Osteocyte (in vitro differentiated cells): ENCODE data around the gene GLIS1. TPM values are rescaled to one million over a fixed set of nuclear protein-coding genes. Genes with fewer than 3 reads are reported as not detected.
A peak's percentile ranks its signal among the peaks of the same experiment; 100 is the strongest.

Source experiments
- DNase-seq: peaks from one replicate; pipeline ENCODE4 v3.0.0; 2021; ENCODE audit warnings: mixed read lengths; ENCODE audit not compliant: unreplicated experiment; ENCODE audit errors: extremely low spot score
- H3K27ac Mint-ChIP-seq: one replicate; pipeline ENCODE4 v1.8.0; 2021; ENCODE audit warnings: mild to moderate bottlenecking, mixed read lengths; ENCODE audit not compliant: unreplicated experiment
- H3K27me3 Mint-ChIP-seq: one replicate; pipeline ENCODE4 v1.8.0; 2021; ENCODE audit warnings: mixed read lengths; ENCODE audit not compliant: unreplicated experiment
- H3K36me3 Mint-ChIP-seq: one replicate; pipeline ENCODE4 v1.8.0; 2021; ENCODE audit warnings: mixed read lengths; ENCODE audit not compliant: unreplicated experiment
- H3K4me1 Mint-ChIP-seq: one replicate; pipeline ENCODE4 v1.8.0; 2021; ENCODE audit warnings: mixed read lengths; ENCODE audit not compliant: unreplicated experiment
- H3K4me3 Mint-ChIP-seq: one replicate; pipeline ENCODE4 v1.8.0; 2021; ENCODE audit warnings: mild to moderate bottlenecking, moderate library complexity, mixed read lengths; ENCODE audit not compliant: unreplicated experiment
- H3K9me3 Mint-ChIP-seq: one replicate; pipeline ENCODE4 v1.8.0; 2021; ENCODE audit warnings: mixed read lengths; ENCODE audit not compliant: unreplicated experiment
- CTCF ChIP-seq: fragments of 200-600 bp; sonication (generic); IDR thresholded peaks from 2 replicates; pipeline ENCODE4 v1.5.0; 2021; ENCODE audit warnings: antibody characterized with exemption, mild to moderate bottlenecking, moderate library complexity
- total RNA-seq: library from RNA; stranded (reverse); gene quantifications from 2 replicates; pipeline ENCODE4 v1.2.1, GENCODE V29; 2021

Gene GLIS1
- total RNA-seq, 1 donor from 2014 or later: 38.3 TPM

GRCh38 chr1:53645690-53646078 lies 93.3 kb downstream of the GLIS1 start:
- Mint-ChIP-seq H3K4me1 (peaks cover 56% of the 10 kb centered on the region), H3K4me3 (no peak overlapping the region), H3K27me3 (no peaks in the 10 kb centered on the region), H3K27ac (peak overlapping the region; percentile 79), H3K9me3 (no peaks in the 10 kb centered on the region), H3K36me3 (no peaks in the 10 kb centered on the region)
- no peak for TF ChIP-seq CTCF
- no peak for DNase-seq

- peak overlapping the region; percentile 79 for H3K27ac Mint-ChIP-seq
- no peak for TF ChIP-seq CTCF
- no peak for DNase-seq
- no peaks in the 10 kb centered on the region for H3K27me3 Mint-ChIP-seq
- no peaks in the 10 kb centered on the region for H3K36me3 Mint-ChIP-seq
- no peaks in the 10 kb centered on the region for H3K9me3 Mint-ChIP-seq
- peaks cover 51% of the 10 kb centered on the region for H3K4me1 Mint-ChIP-seq
- no peak overlapping the region for H3K4me3 Mint-ChIP-seq
Observed at GRCh38 chr1:53644909-53645689, 93.9 kb downstream of the GLIS1 start.

GRCh38 chr1:53644496-53644895 lies 94.5 kb downstream of the GLIS1 start:
- H3K4me1 Mint-ChIP-seq: peaks cover 48% of the 10 kb centered on the region
- no peaks in the 10 kb centered on the region for H3K36me3 Mint-ChIP-seq
- no peak for TF ChIP-seq CTCF
- no peak for DNase-seq
- H3K4me3 Mint-ChIP-seq: no peak overlapping the region
- no peaks in the 10 kb centered on the region for H3K9me3 Mint-ChIP-seq
- peak overlapping the region; percentile 79 for H3K27ac Mint-ChIP-seq
- no peaks in the 10 kb centered on the region for H3K27me3 Mint-ChIP-seq

- no peaks in the 10 kb centered on the region for H3K36me3 Mint-ChIP-seq
- H3K9me3 Mint-ChIP-seq: no peaks in the 10 kb centered on the region
- no peak for DNase-seq
- H3K4me3 Mint-ChIP-seq: no peak overlapping the region
- TF ChIP-seq CTCF: no peak
- no peaks in the 10 kb centered on the region for H3K27me3 Mint-ChIP-seq
- H3K4me1 Mint-ChIP-seq: peaks cover 52% of the 10 kb centered on the region
- H3K27ac Mint-ChIP-seq: peak overlapping the region; percentile 79
Observed at GRCh38 chr1:53643881-53644390, 95.0 kb downstream of the GLIS1 start.

GRCh38 chr1:53643041-53643880 lies 95.7 kb downstream of the GLIS1 start:
- H3K27ac Mint-ChIP-seq: peak overlapping the region; percentile 29
- no peaks in the 10 kb centered on the region for H3K27me3 Mint-ChIP-seq
- H3K4me1 Mint-ChIP-seq: peaks cover 46% of the 10 kb centered on the region

More at GRCh38 chr1:53643041-53643880, 95.7 kb downstream of the GLIS1 start:
- Mint-ChIP-seq H3K36me3 (no peaks in the 10 kb centered on the region), H3K9me3 (no peaks in the 10 kb centered on the region), H3K4me3 (no peak overlapping the region)
- DNase-seq: no peak
- TF ChIP-seq CTCF: no peak
